ENCODE data around the gene TMEM250.
"Not testable (repeated sequence)": the region's sequence is repeated elsewhere in the genome, so short reads cannot be mapped to it uniquely, and the experiment has no call there.

Gene TMEM250

DNA sequence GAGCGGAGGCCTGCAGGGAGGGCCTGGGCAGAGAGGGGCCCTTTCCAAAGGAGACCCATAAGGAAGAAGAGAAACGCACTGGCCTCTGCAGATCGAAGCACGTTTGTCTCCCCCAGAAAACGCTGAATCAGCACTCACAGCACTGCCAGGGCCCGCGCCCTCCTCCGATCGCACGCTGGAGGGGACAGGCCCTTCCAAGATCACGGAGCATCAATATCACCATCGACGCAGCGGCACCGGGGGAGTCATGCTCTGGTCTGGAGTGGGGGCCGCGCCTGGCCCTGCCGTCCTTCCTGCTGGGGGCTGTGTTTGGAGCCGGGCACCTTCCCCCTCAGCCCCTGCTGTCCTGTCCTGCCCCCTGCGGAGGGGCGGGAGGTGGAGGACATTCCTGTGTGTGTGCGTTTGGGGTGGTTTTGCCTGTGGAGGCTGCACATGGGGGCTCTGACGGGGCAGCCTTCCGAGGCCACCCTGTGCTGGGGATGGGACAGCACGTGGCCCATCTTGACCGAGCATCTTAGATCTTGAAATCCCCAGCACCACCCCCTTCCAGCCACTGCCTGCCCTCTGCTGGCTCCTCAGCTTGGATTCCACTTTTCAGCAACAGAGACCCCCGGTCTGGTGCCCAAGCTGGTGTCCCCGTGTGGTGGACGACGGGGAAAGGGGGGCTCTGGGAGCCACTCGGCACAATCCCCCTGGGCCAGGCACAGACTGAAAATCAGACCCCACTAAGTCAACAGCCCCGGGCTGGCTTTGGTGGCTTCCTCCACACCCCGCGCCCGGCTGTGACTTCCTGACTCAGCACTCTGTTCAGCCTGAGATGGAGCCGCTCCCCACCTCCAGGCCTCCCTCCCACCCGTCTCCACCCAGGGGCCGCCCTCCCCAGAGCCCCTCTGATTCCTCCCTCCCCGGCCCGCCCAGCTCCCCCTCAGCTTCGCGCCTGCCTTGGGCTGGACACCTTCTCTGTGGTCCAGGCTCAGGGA is 8.3 kb downstream of the TMEM250 start:
- DNase-seq: peak; percentile 34

DNA sequence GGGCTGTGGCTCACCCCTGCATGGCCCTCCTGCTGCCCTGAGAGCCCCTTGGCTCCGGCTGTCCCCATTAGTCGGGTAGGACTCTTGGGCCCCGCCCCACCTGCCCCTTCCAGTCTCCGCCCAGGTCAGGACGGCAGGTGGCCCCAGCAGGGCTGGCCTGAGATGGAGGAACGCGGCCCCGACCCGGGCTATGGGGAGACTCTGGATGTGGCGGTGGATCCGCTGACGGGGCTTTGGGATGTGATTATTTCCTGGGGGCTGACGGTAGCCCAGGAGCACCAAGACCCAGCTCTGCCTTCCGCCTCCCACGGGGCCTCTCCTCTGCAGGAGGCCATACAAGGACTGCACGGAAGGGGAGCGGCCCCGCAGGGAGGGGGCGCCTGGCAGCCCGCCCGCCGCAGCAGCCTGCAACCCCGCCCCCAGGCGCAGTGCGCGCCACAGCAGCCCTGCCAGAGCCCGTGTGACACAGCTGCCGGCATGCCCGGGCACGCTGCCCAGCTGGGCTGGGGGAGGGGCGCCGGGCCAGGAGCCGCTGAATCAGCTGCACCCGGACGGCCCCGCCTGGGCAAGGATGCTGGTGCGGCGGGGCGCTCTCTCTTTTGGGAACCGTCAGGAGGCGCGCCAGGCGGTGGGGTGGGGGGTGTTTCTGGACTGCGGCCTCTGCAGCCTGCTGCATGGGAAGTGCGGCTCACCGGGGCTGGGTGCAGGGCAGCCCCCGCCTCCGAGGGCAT is 9.2 kb downstream of the TMEM250 start:
- DNase-seq: peak; percentile 96

DNA sequence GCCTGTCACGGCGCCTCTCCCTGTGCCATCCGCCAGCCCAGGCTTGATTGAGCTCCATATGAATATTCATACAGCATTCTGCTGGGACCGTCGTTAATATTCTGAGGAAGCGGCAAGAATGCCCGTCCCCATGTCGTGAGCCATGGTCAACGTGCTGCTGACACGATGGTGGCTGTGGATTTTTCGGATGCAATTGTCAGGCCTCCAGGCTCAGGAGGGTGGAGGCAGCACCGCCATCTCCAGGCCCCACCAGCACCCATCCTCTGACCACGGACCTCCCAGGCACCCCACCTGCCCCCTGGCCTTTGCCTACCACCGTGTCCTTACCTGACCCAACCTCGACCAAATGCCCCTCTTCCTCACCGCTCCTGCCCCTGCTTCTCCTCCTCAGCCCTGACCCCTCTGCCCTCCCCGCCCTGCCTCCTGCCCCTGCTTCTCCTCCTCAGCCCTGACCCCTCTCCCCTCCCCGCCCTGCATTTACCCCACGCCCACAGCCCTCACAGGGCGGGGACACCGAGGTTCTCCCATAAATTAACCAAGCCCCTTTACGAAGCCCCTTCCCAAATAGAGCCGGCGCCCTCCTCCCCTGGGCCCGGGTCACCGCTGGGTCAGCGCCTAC is 9.9 kb downstream of the TMEM250 start:
- DNase-seq: no peak

DNA sequence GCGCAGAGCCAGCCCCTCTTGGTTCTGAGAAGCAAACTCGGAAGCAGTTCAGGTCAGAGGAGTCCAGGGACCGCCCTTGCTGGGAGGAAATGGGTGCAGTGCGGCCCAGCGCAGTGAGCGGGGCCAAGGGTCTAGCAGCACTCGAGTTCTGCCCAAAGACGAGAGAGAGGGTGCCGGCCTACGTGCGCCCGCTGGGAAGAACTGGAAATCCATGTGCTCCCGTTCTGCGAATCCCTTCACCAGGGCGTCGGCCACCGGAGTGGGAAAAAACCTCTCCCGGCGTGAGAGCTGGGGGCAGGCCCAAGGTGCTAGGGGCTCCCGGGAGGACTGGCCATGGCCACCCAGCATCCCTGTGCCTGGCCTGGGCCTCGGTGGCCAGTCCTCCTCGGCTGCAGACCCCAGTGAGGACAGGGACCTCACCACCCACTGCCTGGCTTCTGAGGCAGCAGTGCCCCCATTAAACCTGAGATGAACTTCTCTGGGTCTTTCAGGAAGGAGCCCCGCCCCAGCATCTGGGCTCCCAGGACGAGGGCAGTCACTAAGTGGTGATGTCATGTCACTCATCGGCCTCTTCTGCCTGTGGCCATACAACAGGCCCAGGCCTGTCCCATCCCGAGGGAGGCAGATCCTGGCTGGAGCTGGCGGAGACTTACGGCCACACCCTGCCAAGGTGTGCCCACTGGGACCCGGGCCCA is 10.6 kb downstream of the TMEM250 start:
- no peak for DNase-seq

DNA sequence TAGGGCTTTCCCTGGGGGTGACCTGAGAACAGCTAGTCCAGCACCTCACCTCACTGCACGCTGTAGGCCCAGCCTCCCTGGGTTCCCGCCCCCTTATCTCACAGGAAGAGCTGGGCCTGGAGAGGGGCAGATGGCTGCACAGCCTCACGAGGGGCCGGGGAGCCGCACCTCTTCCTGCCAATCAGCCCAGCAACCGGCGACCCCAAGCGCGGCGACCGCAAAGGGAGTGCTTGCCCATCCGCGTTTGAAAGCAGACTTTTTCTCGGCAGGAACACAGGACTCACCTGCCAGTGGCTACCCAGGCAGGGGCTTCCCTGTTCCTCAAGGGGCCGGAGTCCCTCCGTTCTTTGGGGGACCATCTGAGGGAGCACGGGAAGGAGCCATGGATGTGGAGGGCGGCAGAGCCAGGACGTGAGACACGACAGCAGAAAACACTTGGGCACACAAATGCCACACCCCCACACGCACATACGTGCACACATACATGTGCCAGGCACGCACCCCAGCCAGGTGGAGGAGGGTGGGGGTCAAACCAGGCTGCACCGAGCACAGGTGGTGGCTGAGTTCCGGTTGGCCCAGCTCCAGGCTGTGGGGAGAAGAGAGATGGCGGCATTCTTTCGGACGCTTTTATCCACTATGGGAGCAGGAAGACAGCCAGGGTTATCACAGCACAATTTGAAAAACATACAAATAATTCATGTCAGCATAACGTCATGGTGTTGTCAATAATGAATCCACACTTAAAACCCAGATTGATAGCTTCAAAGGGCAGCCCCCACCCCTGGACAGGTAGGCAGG is 11.3 kb downstream of the TMEM250 start:
- peak; percentile 62 for DNase-seq

DNA sequence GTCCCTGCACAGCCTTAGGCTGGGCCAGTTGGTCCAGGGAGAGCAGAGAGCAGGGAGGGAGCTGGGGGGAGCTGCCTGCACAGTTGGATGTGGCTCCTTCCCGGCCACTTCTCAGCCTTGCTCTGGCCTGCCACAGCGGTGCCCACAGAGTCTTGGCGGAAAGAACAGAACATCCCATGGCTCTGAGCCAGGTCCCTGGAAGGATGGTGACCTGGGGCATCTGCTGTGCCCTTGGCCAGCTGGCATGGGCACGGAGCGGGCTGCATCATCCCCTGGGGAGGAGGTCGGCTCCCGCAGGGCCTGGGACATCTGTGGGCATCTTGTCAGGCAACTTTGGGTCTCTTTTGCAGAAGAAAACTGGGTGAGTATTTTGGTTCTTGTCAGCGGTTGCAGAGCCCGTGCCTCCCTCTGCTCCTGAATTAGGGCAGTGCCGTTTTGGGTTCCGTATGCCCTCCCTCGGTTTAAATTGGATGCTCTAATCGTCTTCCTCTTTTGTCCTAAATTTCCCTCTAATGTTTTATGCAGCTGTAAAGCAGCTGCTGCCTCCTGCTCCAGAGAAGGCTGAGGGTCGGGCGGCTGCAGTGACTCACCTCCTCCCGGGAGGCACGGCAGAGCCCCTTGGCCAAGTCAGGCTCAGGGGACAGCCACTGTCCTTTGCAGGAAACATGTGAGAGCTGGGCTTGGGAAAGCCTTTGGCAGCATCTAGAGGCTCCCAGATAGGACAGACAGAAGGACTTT is 13.1 kb downstream of the TMEM250 start:
- DNase-seq: no peak

DNA sequence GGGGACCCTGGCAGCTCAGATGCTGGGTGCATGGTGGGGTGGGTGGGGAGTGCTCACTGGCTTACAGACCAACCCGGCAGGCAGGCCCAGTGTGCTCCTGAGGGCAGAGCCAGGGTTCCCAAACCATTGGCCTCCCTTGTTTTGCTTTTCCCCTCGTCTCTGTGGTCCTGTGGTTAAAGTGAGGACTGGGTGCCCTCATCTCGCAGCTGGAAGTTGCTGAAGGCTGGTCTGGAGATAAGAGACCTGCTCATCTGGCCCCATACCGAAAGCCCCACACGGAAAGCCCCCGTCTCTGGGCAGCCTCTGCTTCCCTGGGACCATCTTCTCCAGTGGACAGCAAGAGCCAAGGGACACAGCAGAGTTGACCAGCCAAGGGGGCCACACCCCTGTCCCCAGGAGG is 13.8 kb downstream of the TMEM250 start:
- DNase-seq: no peak

DNA sequence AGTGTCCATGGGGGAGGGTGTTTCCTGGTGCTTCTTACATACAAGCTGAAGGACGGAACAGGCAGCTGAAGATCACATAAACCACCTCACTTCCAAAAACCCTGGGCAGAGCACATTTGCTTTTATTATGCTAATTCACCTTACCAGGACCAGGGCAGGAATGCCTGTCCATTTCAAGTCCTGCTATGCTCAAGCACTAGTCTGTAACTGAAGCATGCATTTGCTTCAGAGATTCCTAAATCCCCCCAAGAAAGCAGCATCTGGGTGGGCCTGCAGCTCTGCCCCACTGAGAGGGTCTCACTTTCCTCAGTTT is 14.2 kb downstream of the TMEM250 start:
- no peak for DNase-seq

DNA sequence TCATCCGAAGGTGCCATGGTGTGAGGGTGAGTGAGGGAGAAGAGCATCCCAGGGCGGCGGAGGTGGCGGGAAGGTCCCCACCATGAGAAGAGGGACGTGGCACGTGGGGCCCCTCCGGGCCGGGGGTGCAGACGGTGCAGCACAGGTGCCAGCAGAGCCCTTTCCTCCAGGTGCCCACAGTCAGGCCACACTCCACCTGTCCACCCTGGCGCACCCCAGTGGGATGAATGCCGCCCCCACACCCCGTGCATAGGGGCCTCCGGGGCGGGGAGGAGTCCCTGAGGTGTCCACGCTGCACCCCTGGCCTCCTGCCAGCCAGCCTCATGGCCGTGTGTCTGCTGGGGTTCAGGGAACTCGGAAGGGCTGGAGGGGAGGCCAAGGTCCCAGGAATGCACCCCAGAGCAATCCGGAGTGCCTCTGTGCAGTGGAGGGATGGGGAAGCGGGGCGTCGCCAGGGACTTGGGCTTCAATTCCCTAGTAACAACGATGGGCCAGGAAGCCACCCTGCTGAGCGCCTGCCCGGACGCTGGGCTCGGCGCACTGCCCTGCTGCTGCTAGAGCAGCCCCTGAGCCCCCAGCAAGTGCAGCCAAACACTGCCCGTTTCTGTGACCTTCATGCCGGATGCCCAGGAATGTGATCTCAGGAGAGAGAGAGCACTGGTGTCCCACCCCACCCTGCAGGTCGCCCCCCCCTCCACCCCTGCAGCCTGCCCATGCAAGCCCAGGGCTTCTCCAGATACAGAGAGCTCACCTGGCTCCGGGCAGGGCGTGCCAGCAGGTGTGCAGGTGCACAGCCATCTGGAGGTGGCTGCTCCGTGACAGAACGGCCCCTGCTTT is 14.8 kb downstream of the TMEM250 start:
- no peak for DNase-seq

DNA sequence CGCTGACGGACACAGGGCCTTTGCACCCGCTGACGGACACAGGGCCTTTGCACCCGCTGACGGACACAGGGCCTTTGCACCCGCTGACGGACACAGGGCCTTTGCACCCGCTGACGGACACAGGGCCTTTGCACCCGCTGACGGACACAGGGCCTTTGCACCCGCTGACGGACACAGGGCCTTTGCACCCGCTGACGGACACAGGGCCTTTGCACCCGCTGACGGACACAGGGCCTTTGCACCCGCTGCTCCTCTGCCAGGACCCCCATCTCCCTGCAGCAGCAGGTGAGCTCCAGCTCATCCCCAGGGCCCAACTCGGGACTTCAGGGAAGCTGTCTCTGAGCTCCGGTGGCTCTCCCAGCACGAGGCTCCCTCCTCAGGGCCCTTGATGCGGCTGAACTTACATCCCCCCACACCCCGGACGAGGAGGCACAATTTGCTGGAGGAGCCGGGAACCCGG is 17.0 kb downstream of the TMEM250 start:
- not testable (repeated sequence) for DNase-seq

DNA sequence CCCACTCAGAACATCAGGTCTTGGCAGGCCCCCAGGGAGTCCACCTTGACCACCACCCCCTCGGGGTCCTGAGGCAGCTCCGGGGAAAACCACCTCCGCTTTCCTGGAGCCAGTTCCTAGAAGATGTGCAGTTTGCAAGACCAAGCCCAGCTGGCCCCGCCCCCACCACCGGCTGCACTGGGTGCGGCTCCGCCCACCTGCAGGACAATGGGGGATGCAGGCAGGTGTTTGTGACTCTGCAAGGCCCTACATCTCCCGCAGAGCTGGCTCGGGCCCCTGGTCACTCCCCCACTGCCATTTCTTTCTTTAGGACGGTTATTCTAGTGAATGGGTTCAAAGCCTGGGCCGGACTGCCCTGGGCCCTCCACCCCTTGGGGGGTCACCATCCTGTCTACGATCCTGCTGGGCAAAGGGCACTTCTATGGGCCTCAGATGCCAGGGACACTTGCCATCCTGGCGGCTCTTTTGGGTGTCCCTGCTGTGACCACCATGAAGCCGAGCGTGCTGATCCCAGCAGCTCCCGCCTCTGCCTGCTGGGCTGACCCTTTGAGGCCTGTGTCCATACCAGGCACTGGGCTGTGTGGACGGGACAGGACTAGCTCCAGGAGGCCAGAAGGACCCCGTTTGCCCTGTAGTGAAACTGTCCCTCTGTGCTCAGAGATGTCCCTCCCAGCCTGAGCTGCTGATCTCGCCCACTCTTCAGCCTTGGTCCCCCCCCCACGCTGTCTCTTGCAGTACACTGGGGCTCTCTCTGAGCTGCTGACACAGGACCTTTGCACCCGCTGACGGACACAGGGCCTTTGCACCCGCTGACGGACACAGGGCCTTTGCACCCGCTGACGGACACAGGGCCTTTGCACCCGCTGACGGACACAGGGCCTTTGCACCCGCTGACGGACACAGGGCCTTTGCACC is 17.7 kb downstream of the TMEM250 start:
- DNase-seq: no peak

DNA sequence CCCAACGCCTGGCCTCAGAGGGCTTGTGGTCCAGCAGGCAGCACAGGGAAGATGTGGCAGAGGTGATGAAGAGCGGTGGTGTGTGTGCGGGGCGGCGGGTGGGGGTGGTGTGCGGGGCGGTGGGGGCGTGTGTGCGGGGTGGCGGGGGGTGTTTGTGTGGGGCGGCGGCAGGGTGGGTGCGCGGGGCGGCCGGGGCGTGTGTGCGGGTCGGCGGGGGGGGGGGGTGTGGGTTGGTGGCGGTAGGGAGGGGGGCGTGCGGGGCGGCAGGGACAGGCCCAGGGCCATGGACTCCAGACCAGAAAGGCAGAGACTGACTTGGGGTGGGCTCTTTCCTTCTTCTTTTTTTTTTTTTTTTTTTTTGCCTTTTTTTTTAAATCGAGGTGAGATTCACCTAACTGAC is 19.1 kb downstream of the TMEM250 start:
- DNase-seq: no peak

DNA sequence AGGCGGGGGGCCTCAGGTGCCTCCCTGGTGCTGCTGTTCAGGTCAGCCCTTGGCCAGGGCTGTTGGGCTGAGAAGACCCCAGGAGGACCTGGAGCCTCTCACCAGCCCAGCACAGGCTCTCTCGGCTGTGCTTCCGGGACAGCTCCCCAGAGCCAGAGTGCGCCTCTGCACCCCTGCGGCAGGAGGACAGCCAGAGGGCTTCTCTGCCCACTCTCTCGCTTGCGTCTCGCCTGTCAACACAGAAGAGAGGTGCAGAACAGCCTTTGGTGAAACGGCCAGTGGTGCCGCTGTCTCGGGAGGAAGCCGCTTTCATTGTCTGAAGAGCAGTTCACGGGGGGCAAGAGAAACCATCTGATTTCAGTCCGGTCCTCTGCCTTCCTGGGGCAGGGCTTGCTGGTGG is 19.8 kb downstream of the TMEM250 start:
- no peak for DNase-seq

DNA sequence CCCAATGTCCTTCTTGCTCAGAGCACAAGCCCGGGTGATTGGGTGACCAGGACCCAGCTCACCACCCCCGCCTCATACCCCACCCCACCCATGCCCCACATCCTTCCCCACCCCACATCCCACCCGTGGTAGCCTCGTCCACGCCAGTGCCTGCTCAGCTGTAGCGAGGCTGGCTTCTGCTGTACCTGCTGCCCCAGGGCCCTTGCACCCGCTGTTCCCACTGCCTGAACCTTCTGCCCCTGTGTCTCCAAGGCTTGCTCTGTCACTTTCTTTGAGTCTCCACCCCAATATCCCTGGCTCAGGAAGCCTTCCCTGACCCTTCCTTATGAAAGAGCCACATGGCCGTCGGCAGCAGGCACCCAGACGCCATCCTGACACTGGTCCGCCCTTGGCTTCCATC is 20.5 kb downstream of the TMEM250 start:
- no peak for DNase-seq

DNA sequence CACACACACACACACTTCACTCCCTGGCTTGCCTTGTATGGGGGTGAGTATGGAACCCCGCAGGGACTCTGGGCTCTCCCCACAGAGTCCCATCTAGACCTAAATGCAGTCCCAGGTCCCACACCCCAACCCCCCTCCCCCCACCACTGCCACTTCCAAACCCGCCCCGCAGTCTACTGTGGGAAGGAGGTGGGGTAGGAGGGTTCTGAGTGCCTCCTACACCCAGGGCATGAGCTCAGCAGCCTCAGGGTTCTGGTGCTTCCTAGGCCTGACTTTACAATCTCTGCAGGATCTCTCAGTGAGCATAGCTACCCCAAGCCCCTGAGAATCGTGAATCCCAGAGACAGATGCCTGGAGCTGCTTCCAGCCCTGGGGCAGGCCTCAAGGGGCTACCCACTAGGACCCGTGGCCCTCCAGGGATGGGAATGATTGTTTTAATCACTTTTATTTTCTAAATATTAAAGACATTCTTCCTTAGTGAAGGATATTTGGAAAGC is 22.1 kb downstream of the TMEM250 start:
- DNase-seq: no peak

DNA sequence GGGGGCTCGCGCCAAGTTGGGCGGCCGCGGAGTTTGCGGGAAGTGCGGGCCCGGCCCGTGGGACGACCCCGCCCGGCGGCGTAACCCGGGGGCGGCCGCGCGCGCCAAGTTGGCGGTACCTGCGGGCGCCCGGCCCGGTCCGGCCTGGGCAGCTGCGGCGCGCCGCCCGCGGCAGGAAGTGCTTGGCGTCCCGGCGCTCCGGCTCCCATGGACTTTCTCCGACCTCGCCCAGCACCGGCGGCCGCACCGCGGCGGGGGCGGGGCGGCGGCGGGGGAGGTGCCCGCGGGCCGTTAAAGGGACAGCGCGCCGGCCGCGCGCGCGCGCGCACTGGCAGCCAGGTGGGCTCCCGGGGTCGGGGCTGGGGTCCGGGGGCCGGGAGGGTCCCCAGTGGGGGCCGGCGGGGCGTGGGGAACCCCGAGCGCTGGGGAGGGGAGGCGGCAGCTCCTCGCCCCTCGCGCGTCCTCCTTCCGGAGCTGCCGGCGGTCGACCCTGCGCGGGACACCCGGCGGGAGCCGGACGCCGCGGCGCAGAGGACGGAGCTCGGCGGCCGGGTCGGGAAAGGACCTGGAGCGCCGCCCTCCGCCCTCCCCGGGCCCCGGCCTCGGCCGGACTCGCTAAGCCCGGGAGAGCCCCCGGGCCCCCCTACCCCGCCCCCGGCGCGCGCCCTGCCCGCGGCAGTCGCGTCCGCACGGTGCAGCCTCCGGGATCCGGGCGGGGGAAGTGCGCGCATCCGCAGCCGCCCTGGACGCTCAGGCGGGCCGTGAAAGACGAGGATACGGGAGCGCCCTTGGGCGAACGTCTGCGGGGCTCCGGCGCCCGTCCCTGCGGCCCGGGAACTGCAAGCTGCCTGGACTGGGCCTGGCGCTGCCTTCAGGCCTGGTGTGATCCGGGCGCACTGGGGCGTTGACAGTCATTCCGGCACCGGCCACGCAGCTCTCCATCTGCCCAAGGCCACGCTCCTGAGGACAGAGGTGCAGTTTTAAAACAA is 23.3 kb downstream of the TMEM250 start, which contains the start of gene NACC2:
Gene NACC2, minus strand, starts transcription at position 220 of the 989 bp plus-strand sequence. CDS start 44,768 bp downstream, outside the sequence.
- DNase-seq: no peak

DNA sequence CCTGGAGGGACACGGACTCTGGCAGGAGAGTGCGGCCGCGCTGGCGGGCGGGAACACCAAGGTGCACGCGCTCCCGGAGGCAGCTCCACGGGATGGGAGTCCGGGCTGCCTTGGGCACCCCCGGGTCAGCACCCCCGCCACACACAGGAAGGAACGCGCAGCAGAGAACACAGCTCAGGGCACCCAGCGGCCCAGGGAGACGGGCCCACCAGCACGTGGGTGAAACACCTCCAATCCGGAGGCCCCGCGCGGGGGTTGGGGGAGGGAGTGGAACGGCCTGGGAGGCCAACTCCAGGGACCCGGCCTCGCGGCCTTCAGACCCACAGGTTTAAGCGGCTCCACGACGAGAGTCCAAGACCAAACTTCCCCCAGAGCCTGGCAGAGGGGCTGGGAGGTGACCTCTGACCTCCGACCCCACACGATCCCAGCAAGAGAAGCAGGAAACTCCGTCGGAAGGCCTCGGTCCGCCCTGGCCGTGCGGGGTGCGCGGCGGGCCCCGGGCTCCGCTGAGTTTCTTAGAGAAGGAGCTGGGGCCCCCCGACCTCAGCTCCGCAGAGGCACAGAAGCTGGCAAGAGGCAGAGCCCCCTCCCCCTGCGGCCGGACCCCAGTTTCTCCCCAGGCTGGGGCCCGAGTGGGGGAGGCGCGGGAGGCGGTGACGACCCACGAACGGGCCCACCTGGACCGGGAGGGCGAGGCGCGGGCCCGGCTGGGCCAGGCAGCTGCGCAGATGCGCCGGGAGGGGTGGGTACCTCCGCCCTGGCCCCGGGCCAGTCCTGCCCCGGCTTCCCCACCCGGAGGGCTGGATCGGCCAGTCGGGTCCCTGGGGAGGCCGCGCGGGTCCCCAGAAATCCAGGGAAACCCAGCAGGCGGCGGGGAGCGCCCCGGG is 24.4 kb downstream of the TMEM250 start:
- DNase-seq: peak; percentile 36

Measured in activated CD4-positive, alpha-beta T cell treated with anti-CD3 and anti-CD28 coated beads, Interleukin-2, amount 50 U/mL, for 16 hours (primary cell).